Bronchial epithelial cell (primary cell): ENCODE results near the gene MGP. TPM values are rescaled to one million over a fixed set of nuclear protein-coding genes. Genes with fewer than 3 reads are reported as not detected.
A peak's percentile ranks its signal among the peaks of the same experiment; 100 is the strongest.

Source experiments
- DNase-seq: peaks from one replicate; pipeline ENCODE4 v3.0.0-alpha.2; 2010; ENCODE audit warnings: low read depth
- FAIRE-seq: peaks from 2 replicates; lab custom pipeline; 2011; peaks lifted over from hg19 to GRCh38; lab: Jason Lieb, UNC
- H3K27me3 ChIP-seq: 2 replicates; pipeline ENCODE4 v1.5.1; 2011; ENCODE audit warnings: low read length; ENCODE audit not compliant: control insufficient read depth, insufficient read depth
- H3K36me3 ChIP-seq: 2 replicates; pipeline ENCODE4 v1.5.1; 2011; ENCODE audit warnings: low read length; ENCODE audit not compliant: control insufficient read depth, insufficient read depth
- H3K4me3 ChIP-seq: 2 replicates; pipeline ENCODE4 v1.5.1; 2011; ENCODE audit warnings: mild to moderate bottlenecking, low read depth, low read length, control low read depth
- total RNA-seq: library from RNA; depleted of rRNA; stranded (reverse); fragments of >200 nt; gene quantifications from 2 replicates; pipeline ENCODE4 v1.2.1, GENCODE V29; 2014
- TF ChIP-seq, protein P1 (sequence below): IDR thresholded peaks from 2 replicates; pipeline ENCODE4 v1.5.1; 2011; ENCODE audit warnings: mild to moderate bottlenecking, moderate library complexity, low read length, control low read depth, inconsistent platforms; ENCODE audit not compliant: insufficient read depth, severe bottlenecking

Gene MGP
- total RNA-seq, 1 donor from 2014 or later: 0.79 TPM

- TF ChIP-seq, protein P1, sequence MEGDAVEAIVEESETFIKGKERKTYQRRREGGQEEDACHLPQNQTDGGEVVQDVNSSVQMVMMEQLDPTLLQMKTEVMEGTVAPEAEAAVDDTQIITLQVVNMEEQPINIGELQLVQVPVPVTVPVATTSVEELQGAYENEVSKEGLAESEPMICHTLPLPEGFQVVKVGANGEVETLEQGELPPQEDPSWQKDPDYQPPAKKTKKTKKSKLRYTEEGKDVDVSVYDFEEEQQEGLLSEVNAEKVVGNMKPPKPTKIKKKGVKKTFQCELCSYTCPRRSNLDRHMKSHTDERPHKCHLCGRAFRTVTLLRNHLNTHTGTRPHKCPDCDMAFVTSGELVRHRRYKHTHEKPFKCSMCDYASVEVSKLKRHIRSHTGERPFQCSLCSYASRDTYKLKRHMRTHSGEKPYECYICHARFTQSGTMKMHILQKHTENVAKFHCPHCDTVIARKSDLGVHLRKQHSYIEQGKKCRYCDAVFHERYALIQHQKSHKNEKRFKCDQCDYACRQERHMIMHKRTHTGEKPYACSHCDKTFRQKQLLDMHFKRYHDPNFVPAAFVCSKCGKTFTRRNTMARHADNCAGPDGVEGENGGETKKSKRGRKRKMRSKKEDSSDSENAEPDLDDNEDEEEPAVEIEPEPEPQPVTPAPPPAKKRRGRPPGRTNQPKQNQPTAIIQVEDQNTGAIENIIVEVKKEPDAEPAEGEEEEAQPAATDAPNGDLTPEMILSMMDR: no peak
- Histone ChIP-seq H3K4me3 (no peak overlapping the region), H3K27me3 (no peaks in the 10 kb centered on the region), H3K36me3 (no peaks in the 10 kb centered on the region)
- DNase-seq (peak; percentile 26), FAIRE-seq (no peak)
These were observed 36.0 kb downstream of the MGP start for GRCh38 chr12:14849661-14850060.

DNA sequence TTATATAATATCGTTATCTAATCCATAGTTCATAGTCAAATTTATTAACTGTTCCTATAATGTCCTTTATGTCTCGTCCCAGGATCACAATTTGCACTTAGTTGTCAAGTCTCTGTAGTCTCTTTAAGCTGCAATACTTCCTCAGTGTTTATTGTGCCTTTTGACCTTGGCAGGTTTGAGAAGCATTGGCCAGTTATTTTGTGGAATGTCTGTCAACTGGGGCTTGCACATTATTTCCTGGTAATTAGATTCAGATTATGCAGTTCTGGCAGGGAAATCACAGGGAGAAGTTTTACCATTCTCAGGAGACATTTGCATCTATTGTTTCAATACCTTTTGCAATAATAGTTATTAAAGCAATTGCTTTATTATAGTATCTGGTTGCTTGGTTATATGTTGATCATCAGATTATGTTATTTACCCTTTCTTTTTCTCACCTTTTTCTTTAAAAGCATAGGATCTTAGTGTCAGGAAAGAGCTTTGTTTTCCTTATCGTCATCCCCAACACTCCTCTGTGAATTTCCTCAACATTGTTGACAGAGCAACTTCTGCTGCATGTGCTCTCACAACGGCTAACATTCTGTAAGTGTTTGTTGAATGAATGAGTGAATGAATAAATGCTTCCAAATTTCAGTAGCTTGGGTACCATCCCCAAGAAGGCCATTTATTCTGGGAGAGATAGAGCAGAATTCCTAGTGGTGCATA lies 38.6 kb downstream of the MGP start:
- Histone ChIP-seq H3K27me3 (no peaks in the 10 kb centered on the region), H3K4me3 (no peak overlapping the region), H3K36me3 (no peaks in the 10 kb centered on the region)
- FAIRE-seq (no peak), DNase-seq (no peak)
- TF ChIP-seq, protein P1: no peak

DNA sequence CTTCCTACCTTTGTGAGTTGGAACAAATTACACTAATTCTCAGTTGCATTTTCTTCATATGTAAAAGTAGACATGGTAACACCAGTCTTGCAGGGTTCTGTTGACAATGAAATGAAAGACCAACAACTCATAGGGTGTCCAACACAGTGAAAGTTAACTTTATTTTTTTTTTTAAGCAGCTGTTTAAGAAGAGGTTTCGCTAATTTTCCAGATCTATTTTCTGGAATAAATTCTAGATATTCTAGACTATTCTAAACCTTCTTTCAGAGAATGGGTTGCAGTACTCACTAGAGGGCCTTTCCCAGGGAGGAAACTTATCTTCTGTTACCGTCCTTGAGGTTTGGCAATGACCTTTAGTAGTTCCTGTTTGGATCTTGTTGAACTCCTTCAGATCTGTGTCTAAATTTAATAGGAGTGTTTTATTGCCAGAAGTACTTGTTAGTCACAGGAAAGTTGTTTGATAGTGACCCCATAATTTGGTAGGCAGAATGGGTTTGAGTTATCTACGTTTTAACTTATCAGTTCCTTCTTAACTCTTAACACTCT lies 39.5 kb downstream of the MGP start:
- FAIRE-seq (no peak), DNase-seq (no peak)
- Histone ChIP-seq H3K4me3 (no peak overlapping the region), H3K27me3 (no peaks in the 10 kb centered on the region), H3K36me3 (no peaks in the 10 kb centered on the region)
- TF ChIP-seq, protein P1: no peak

DNA sequence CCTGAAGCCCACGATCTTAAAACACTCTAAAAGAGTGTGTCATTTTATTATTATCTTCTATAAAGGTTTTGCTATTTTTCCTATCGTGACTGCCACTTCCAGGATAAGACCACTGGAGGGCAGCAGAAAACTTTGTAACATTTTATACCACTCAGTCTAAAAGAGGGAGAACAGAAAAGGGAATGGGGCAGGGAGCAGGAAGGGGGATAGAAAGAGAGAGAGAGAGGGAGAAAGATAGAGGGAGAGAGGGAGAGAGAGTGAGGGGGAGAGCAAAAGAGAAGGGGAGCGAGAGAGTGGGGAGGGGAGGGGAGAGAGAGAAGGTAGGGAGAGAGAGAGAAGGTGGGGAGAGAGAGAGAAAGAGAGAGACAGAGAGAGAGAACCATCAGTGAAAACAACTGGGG lies 40.3 kb downstream of the MGP start:
- FAIRE-seq (no peak), DNase-seq (peak; percentile 44)
- TF ChIP-seq, protein P1: peak; percentile 51
- Histone ChIP-seq H3K4me3 (no peak overlapping the region), H3K36me3 (no peaks in the 10 kb centered on the region), H3K27me3 (no peaks in the 10 kb centered on the region)

DNA sequence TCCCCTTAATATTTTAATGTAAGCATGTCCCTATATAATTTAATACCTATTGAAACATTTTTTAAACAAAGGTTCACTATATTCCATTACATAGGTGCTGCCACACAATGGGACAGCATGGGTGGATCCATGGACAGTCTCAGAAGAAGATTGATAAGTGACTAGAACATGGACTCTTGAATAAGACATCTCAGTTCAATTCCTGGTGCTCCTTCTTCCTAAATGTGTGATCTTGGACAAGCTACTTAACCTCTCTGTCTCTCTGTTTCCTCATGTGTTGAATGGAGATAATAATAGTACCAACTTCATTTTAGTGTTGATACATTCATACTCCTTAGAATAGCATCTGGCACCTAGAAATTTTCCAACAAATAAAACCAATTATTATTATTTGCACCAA lies 41.3 kb downstream of the MGP start:
- no peak for FAIRE-seq
- TF ChIP-seq, protein P1: no peak
- Histone ChIP-seq H3K4me3 (no peak overlapping the region), H3K36me3 (no peaks in the 10 kb centered on the region), H3K27me3 (no peaks in the 10 kb centered on the region)
- no peak for DNase-seq
